Effector memory CD8-positive, alpha-beta T cell (primary cell): ENCODE data around the gene UFSP1.

Experiments
- ATAC-seq: fragments of 150-1000 bp; cut with Tn5 transposase; replicated peaks from 2 replicates; pipeline ENCODE4 v1.10.0; 2021; ENCODE audit warnings: mild to moderate bottlenecking, moderate library complexity
- DNase-seq, 3 experiments: peaks; one replicate each; pipeline ENCODE4 v3.0.0; 2021
- H3K27ac Mint-ChIP-seq, 2 donors: one replicate each; pipeline ENCODE4 v1.8.0; 2022; ENCODE audit warnings: mild to moderate bottlenecking in 2 of 2, mixed read lengths in 2 of 2, moderate library complexity in 2 of 2
- H3K27me3 Mint-ChIP-seq, 2 donors: one replicate each; pipeline ENCODE4 v1.8.0; 2022; ENCODE audit warnings: mixed read lengths in 2 of 2
- H3K36me3 Mint-ChIP-seq: one replicate; pipeline ENCODE4 v1.8.0; 2022; ENCODE audit warnings: mild to moderate bottlenecking, moderate library complexity, mixed read lengths; ENCODE audit not compliant: insufficient read depth
- H3K4me1 Mint-ChIP-seq, 2 donors: one replicate each; pipeline ENCODE4 v1.8.0; 2022; ENCODE audit warnings: low read depth in 2 of 2, mixed read lengths in 2 of 2
- H3K4me3 Mint-ChIP-seq, 2 donors: one replicate each; pipeline ENCODE4 v1.8.0; 2022; ENCODE audit warnings: mild to moderate bottlenecking in 2 of 2, mixed read lengths in 2 of 2, moderate library complexity in 2 of 2
- H3K9me3 Mint-ChIP-seq, 2 donors: one replicate each; pipeline ENCODE4 v1.8.0; 2022; ENCODE audit warnings: mixed read lengths in 2 of 2

UFSP1 gene

DNA sequence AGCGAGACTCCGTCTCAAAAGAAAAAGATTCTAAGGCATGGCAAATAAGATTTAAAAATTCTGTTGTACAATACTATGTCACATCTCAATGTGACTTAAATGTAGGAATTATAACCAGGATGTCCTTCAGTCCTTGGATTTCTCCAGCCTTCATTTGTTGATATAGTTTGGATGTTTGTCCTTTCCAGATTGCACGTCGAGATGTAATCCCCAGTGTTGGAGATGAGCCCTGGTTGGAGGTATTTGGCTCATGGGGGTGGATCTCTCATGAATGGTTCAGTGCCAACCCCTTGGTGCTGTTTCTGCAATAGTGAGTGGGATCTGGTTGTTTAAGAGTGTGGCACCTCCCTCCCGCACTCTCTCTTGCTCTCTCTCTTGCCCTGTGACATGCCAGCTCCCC is 19.0 kb upstream of the UFSP1 start:
- no peak overlapping the region for H3K4me3 Mint-ChIP-seq
- H3K4me1 Mint-ChIP-seq, result no peaks in the 10 kb centered on the region
- DNase-seq (no peak), ATAC-seq (no peak)
- H3K27me3 Mint-ChIP-seq, result peaks cover 17 to 26% of the 10 kb centered on the region in 2 donors
- no peaks in the 10 kb centered on the region for H3K9me3 Mint-ChIP-seq
- H3K27ac Mint-ChIP-seq, result no peak overlapping the region
- H3K36me3 Mint-ChIP-seq, result no peaks in the 10 kb centered on the region

DNA sequence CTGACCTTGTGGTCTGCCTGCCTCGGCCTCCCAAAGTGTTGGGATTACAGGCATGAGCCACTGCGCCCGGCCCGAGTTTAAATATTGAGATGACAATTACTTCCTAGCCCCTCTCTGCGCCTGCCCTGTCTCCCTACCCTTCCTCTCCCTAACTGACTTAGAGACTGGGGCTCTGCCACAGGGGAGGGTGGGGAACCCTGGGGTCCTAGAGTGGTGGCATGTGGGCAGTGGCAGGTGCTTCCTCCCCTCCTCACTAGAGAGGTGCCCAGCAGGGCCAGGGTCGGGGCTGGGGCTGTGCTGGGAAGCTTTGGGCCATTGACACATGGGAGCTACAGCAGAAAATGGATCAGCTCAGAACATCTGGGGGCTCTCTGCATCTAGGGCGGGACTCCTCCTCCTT is 13.1 kb upstream of the UFSP1 start:
- no peaks in the 10 kb centered on the region for H3K4me1 Mint-ChIP-seq
- DNase-seq (no peak), ATAC-seq (no peak)
- H3K4me3 Mint-ChIP-seq, result no peak overlapping the region
- peaks cover 22 to 41% of the 10 kb centered on the region in 2 donors for H3K27me3 Mint-ChIP-seq
- no peak overlapping the region for H3K27ac Mint-ChIP-seq
- H3K9me3 Mint-ChIP-seq, result no peaks in the 10 kb centered on the region
- no peaks in the 10 kb centered on the region for H3K36me3 Mint-ChIP-seq

DNA sequence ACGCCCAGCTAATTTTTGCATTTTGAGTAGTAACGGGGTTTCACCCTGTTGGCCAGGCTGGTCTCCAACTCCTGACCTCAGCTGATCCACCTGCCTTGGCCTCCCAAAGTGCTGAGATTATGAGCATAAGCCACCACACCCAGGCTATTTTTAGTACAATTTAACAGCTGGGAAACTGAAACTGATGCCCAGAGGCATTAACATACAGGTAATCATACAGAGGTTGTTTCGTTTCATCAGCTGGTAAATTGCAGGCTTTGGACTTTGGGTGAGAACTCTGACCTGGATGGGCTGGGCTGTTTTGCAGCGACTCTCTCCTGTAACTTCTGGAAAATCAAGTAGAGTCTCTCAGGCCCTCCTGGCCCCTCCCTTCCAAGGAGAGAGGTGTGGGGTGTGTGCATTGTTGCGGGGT is 12.4 kb upstream of the UFSP1 start:
- H3K4me1 Mint-ChIP-seq, result peaks cover 0 to 2% of the 10 kb centered on the region in 2 donors
- ATAC-seq (no peak), DNase-seq (no peak)
- H3K27ac Mint-ChIP-seq, result no peak overlapping the region
- H3K4me3 Mint-ChIP-seq, result no peak overlapping the region
- H3K27me3 Mint-ChIP-seq, result peaks cover 28 to 47% of the 10 kb centered on the region in 2 donors
- H3K36me3 Mint-ChIP-seq, result no peaks in the 10 kb centered on the region
- no peaks in the 10 kb centered on the region for H3K9me3 Mint-ChIP-seq

GRCh38 chr7:100900978-100901377 is 11.5 kb upstream of the UFSP1 start:
- Mint-ChIP-seq H3K27ac (no peak overlapping the region), H3K27me3 (peaks cover 32 to 54% of the 10 kb centered on the region in 2 donors), H3K9me3 (no peaks in the 10 kb centered on the region), H3K36me3 (peaks cover 5% of the 10 kb centered on the region), H3K4me3 (no peak overlapping the region), H3K4me1 (peaks cover 3 to 6% of the 10 kb centered on the region in 2 donors)
- no peak for DNase-seq
- ATAC-seq, result no peak

DNA sequence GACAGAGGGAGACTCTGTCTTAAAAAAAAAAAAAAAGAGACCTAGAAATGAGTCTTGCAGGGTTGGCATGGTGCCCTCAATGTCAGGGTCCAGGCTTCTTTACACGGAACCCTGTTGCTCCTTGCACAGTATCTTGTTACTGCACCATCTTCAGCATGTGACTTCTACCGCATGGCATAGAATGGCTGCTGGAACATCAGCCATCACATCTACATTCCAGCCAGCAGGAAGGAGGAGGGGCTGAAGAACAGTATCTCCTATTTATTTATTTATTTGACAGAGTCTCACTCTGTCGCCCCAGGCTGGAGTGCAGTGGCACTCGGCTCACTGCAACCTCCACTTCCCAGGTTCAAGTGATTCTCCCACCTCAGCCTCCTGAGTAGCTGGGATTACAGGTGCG is 9.9 kb upstream of the UFSP1 start:
- no peak overlapping the region for H3K4me3 Mint-ChIP-seq

GRCh38 chr7:100897772-100898454 is 8.4 kb upstream of the UFSP1 start:
- Mint-ChIP-seq H3K27me3 (peaks cover 39 to 76% of the 10 kb centered on the region in 2 donors), H3K4me3 (peak overlapping the region; percentile 58 to 68), H3K27ac (no peak overlapping the region), H3K9me3 (no peaks in the 10 kb centered on the region), H3K4me1 (peaks cover 5 to 10% of the 10 kb centered on the region in 2 donors), H3K36me3 (peaks cover 11% of the 10 kb centered on the region)
- ATAC-seq (no peak), DNase-seq (no peak)

More for the DNA sequence above, 9.9 kb upstream of the UFSP1 start:
- Mint-ChIP-seq H3K27me3 (peaks cover 37 to 63% of the 10 kb centered on the region in 2 donors), H3K4me1 (peaks cover 5 to 8% of the 10 kb centered on the region in 2 donors), H3K36me3 (peaks cover 11% of the 10 kb centered on the region), H3K27ac (no peak overlapping the region), H3K9me3 (no peaks in the 10 kb centered on the region)
- no peak for ATAC-seq
- DNase-seq, result no peak

GRCh38 chr7:100896732-100897608 is 7.5 kb upstream of the UFSP1 start:
- Mint-ChIP-seq H3K36me3 (peaks cover 11% of the 10 kb centered on the region), H3K27ac (no peak overlapping the region), H3K9me3 (no peaks in the 10 kb centered on the region), H3K4me3 (peak overlapping the region; percentile 88 to 93), H3K27me3 (peaks cover 48 to 76% of the 10 kb centered on the region in 2 donors), H3K4me1 (peaks cover 5 to 12% of the 10 kb centered on the region in 2 donors)
- ATAC-seq, result peak; percentile 60
- DNase-seq, result peak; percentile 47 to 58 (median 47)

DNA sequence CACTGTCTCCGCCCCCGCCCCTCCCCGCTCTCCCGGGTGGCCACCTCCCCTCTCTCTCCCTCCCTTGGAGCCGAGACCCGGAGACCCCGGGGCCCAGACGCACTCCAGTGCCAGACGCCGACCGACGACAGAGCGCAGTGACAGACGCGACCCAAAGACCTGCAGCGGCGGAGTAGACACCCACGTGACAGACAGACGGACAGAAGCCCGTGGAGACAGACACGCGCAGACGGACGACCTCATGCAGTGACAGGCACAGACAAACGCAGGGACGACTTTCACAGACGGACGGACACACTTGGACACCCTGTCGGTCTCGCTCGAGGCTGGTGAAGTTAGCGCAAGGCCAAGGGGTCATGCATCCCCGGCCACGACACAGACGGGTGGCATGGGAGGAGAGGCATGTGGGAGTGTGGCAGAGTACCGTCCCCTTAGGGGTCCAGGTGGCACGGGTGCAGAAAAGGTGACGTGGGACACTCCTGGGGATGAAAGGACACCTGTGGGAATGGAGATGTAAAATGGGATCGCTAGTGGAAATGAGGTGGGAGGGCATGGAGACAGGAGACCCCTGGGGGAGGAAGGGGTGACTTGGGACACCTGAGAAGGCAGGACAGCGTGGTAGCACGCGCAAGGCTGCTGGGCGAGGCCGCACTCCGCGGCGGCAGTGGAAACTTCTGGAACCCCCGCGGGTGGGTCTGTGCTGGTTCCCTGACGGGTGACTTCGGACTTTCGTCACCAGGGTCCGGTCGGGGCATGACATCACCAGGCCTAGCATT is 6.6 kb upstream of the UFSP1 start:
- H3K27me3 Mint-ChIP-seq, result peaks cover 55 to 81% of the 10 kb centered on the region in 2 donors
- H3K27ac Mint-ChIP-seq, result peak overlapping the region; percentile 76 to 86
- H3K9me3 Mint-ChIP-seq, result no peaks in the 10 kb centered on the region
- DNase-seq, result peak; percentile 44 to 51 (median 49)
- peaks cover 11% of the 10 kb centered on the region for H3K36me3 Mint-ChIP-seq
- ATAC-seq, result peak; percentile 74
- peak overlapping the region; percentile 88 to 93 for H3K4me3 Mint-ChIP-seq
- H3K4me1 Mint-ChIP-seq, result peaks cover 8 to 14% of the 10 kb centered on the region in 2 donors

DNA sequence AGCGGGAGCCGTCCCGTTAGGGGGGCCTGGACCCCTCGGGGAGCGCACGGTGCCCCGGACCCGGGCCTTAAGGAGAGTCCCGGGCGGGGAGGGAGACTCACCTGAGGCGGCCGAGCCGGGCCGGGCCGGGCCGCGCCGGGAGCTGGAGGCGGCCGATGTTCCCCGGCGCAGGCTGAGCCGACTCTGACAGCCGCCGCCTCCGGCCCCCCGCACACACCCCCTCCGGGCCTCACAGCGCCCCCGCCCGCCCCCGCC is 6.1 kb upstream of the UFSP1 start, which contains the start of gene ACHE:
TSS of gene ACHE (minus strand) at position 188 of the 255 bp plus-strand sequence. CDS start 1,656 bp downstream, outside the sequence.
- Mint-ChIP-seq H3K27me3 (peaks cover 51 to 81% of the 10 kb centered on the region in 2 donors), H3K27ac (peak within 1 kb of the TSS; percentile 76 to 86), H3K9me3 (no peaks in the 10 kb centered on the region), H3K4me1 (peaks cover 10 to 16% of the 10 kb centered on the region in 2 donors), H3K4me3 (peak within 1 kb of the TSS; percentile 88 to 93), H3K36me3 (peaks cover 13% of the 10 kb centered on the region)
- ATAC-seq (no peak), DNase-seq (no peak)

GRCh38 chr7:100894860-100895700 is 5.6 kb upstream of the UFSP1 start:
- peak overlapping the region; percentile 57 to 88 for H3K4me3 Mint-ChIP-seq
- no peaks in the 10 kb centered on the region for H3K9me3 Mint-ChIP-seq
- H3K4me1 Mint-ChIP-seq, result peaks cover 15 to 20% of the 10 kb centered on the region in 2 donors
- peaks cover 18% of the 10 kb centered on the region for H3K36me3 Mint-ChIP-seq
- ATAC-seq (peak; percentile 9), DNase-seq (peak; percentile 62 to 63 (median 62))
- H3K27me3 Mint-ChIP-seq, result peaks cover 51 to 81% of the 10 kb centered on the region in 2 donors
- no peak overlapping the region for H3K27ac Mint-ChIP-seq

GRCh38 chr7:100893910-100894721 is 4.6 kb upstream of the UFSP1 start:
- Mint-ChIP-seq H3K4me3 (peak overlapping the region; percentile 60 to 88), H3K9me3 (no peaks in the 10 kb centered on the region), H3K27ac (no peak overlapping the region), H3K27me3 (peaks cover 51 to 75% of the 10 kb centered on the region in 2 donors), H3K4me1 (peaks cover 16 to 21% of the 10 kb centered on the region in 2 donors), H3K36me3 (peaks cover 21% of the 10 kb centered on the region)
- no peak for ATAC-seq
- no peak for DNase-seq

GRCh38 chr7:100893318-100893895 is 3.9 kb upstream of the UFSP1 start:
- peaks cover 26% of the 10 kb centered on the region for H3K36me3 Mint-ChIP-seq
- H3K4me3 Mint-ChIP-seq, result peak overlapping the region; percentile 48 to 60
- H3K27me3 Mint-ChIP-seq, result peaks cover 49 to 73% of the 10 kb centered on the region in 2 donors

More at GRCh38 chr7:100893318-100893895, 3.9 kb upstream of the UFSP1 start:
- Mint-ChIP-seq H3K9me3 (no peaks in the 10 kb centered on the region), H3K4me1 (peaks cover 19 to 26% of the 10 kb centered on the region in 2 donors), H3K27ac (no peak overlapping the region)
- no peak for DNase-seq
- no peak for ATAC-seq
